Measurements from ENCODE around the gene OBSCN. TPM values are rescaled to one million over a fixed set of nuclear protein-coding genes. Genes with fewer than 3 reads are reported as not detected.

Gene OBSCN
- total RNA-seq, 1 donor from 2014 or later = 7.6 TPM

DNA sequence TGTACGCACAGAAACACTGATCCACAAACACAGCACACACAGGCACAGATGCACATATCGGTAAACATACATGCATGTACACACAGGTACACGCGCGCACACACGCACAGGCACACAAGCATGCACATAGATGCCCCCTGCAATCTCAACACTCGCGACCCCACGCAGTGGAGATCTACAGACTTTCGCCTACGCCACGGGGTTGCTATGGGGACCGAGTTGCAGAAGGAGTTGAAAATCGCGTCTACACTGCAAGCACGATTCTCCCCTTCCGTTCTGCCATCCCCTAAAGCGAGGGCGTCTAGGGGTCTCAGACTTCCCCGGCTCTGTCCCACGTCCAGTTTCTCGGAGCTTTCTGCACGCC lies 208.0 kb downstream of the OBSCN start:
- DNase-seq (ENCODE audit: low read depth) (no peak), FAIRE-seq (no peak)
- Histone ChIP-seq H3K4me3 (ENCODE audit: low read depth, low read length) (peak overlapping the region; percentile 57), H3K36me3 (ENCODE audit: control insufficient read depth, insufficient read depth, low read length) (no peaks in the 10 kb centered on the region), H3K27me3 (ENCODE audit: control insufficient read depth, insufficient read depth, low read length) (no peaks in the 10 kb centered on the region)
- TF ChIP-seq, protein P1, sequence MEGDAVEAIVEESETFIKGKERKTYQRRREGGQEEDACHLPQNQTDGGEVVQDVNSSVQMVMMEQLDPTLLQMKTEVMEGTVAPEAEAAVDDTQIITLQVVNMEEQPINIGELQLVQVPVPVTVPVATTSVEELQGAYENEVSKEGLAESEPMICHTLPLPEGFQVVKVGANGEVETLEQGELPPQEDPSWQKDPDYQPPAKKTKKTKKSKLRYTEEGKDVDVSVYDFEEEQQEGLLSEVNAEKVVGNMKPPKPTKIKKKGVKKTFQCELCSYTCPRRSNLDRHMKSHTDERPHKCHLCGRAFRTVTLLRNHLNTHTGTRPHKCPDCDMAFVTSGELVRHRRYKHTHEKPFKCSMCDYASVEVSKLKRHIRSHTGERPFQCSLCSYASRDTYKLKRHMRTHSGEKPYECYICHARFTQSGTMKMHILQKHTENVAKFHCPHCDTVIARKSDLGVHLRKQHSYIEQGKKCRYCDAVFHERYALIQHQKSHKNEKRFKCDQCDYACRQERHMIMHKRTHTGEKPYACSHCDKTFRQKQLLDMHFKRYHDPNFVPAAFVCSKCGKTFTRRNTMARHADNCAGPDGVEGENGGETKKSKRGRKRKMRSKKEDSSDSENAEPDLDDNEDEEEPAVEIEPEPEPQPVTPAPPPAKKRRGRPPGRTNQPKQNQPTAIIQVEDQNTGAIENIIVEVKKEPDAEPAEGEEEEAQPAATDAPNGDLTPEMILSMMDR (IDR thresholded peaks at IDR 0.05; ENCODE audit: insufficient read depth, low read length, severe bottlenecking) = no peak

DNA sequence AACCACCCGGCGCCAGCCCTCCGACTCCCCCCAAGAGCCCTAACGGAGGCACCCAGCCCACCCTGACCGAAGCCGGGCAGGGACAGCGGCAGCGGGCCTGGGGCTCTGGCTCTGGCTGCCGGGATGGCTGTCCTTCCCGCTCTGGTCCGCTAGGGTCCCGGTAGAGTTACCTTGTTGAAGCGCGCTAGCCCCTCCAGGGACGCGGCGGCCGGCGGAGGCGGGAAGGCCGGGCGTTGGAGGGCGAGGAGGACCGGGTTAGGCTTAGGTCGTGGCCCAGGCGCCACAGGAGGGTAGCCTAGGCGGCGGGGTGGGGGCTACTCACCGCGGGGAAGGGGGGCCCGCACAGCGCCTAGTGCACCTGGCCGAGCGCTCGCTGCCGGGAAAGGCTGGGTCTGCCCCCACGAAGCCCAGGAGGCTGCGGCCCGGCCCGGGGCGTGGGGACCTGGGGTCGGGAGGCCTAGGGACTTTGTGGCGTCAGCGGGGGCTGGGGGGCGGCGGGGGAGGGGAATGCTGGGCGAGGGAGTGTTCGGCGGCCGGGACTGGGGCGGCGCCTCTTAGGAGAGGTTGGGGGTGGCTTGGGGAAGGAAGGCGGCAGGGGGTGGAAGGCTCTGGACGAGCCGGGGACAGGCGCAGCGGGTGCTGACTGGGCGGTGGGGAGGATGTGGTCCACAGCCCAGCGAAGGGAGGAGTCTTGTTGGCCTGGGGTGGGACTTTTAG lies 208.5 kb downstream of the OBSCN start, which contains the start of gene TRIM17:
TRIM17 (minus strand) TSS at position 645 of the 717 bp plus-strand sequence. CDS start 1,789 bp downstream, outside the sequence.
- FAIRE-seq (no peak), DNase-seq (ENCODE audit: low read depth) (no peak)
- TF ChIP-seq, protein P1 (IDR thresholded peaks at IDR 0.05; ENCODE audit: insufficient read depth, low read length, severe bottlenecking) = peak; percentile 56
- peak within 1 kb of the TSS; percentile 57 for H3K4me3 ChIP-seq (ENCODE audit: low read depth, low read length)
- no peaks in the 10 kb centered on the region for H3K27me3 ChIP-seq (ENCODE audit: control insufficient read depth, insufficient read depth, low read length)
- no peaks in the 10 kb centered on the region for H3K36me3 ChIP-seq (ENCODE audit: control insufficient read depth, insufficient read depth, low read length)

DNA sequence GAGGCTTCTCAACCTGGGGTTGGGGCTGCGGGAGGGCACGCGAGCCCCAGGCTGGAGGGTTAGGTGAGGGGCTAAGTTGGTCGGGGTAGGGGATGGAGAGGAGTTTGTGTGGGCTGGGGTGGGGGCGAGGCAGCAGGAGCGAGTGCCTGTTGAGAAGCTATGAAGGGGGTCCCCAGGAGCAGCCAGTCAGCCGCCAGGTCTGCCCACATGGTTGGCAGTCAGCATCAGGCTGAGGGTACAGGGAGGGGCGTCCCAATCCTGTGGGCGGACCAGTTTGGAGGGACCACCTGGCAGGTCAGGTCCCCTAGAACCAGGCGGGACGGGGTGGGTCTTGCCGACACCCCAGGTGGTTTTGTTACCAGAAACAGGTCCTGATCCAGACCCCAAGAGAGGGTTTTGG lies 209.2 kb downstream of the OBSCN start:
- no peaks in the 10 kb centered on the region for H3K36me3 ChIP-seq (ENCODE audit: control insufficient read depth, insufficient read depth, low read length)
- FAIRE-seq (no peak), DNase-seq (ENCODE audit: low read depth) (no peak)
- H3K4me3 ChIP-seq (ENCODE audit: low read depth, low read length) = peak overlapping the region; percentile 57
- TF ChIP-seq, protein P1 (IDR thresholded peaks at IDR 0.05; ENCODE audit: insufficient read depth, low read length, severe bottlenecking) = no peak
- H3K27me3 ChIP-seq (ENCODE audit: control insufficient read depth, insufficient read depth, low read length) = no peaks in the 10 kb centered on the region

DNA sequence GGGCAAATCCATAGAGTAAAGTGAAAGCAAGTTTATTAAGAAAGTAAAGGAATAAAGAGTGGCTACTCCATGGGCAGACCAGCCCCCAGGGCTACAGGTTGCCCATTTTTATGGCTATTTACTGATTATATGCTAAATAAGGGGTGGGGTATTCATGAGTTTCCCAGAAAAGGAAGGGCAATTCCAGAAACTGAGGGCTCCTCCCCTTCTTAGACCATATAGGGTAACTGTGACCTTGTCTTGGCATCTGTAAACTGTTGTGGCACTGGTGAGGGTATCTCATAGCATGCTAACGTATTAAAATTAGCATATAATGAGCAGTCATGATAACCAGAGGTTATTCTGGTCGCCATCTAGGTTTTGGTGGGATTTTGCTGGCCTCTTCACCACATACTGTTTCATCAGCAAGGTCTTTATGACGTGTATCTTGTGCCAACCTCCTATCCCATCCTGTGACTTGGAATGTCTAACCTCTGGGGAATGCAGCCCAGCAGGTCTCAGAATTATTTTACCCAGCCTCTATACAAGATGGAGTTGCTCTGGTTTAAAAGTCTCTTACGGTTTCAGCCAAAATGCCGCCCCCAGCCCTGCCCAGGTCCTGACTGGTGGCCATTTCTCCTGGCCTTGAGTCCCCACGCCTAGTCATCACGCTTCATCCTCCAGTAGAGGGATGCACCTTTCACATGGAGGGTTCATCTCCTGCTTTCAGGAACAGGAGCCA lies 209.8 kb downstream of the OBSCN start:
- DNase-seq (ENCODE audit: low read depth) = peak; percentile 92
- H3K27me3 ChIP-seq (ENCODE audit: control insufficient read depth, insufficient read depth, low read length) = no peaks in the 10 kb centered on the region
- TF ChIP-seq, protein P1 (IDR thresholded peaks at IDR 0.05; ENCODE audit: insufficient read depth, low read length, severe bottlenecking) = no peak

DNA sequence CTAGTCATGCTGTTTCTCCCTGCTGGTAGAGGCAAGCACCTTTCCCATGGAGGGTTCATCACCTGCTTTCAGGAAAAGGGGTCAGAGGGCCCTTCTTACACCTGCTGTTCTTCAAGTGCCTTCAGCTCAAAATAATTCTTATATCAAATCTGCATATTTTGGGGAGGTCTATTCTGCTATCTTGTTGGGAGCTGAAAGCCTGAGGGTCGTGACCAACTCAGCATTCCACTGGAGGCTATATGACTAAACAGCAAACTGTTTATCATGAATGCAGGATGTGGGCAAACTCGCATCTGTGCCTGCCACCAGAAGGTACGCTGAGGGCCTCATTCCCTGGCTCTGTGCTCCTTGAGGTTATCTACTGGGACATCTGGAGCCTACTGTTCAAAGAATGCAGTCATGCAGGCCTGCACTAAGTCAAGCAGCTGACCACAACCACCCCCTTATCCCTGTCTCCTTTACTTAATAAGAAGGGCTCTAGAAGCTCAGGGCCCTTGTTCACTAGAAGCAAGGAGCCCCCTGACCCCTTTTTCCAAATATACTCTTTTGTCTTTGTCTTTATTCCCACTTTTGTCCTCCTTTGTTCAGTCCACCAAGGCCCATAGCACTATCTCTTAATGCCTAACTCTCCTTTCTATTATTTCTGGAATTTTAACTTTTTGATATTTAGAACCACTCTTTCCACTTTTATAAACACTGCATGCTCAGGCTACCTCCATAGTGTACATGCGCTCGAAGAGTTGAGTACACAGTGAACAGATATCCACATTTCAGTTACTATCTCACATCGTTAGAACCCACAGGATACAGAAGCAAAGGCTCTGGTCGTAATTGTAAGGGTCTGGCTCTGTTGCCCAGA lies 213.4 kb downstream of the OBSCN start:
- Histone ChIP-seq H3K27me3 (ENCODE audit: control insufficient read depth, insufficient read depth, low read length) (no peaks in the 10 kb centered on the region), H3K36me3 (ENCODE audit: control insufficient read depth, insufficient read depth, low read length) (no peaks in the 10 kb centered on the region), H3K4me3 (ENCODE audit: low read depth, low read length) (no peak overlapping the region)
- no peak for DNase-seq (ENCODE audit: low read depth)
- TF ChIP-seq, protein P1 (IDR thresholded peaks at IDR 0.05; ENCODE audit: insufficient read depth, low read length, severe bottlenecking) = no peak
- no peak for FAIRE-seq

More for the DNA sequence above, 209.8 kb downstream of the OBSCN start:
- Histone ChIP-seq H3K36me3 (ENCODE audit: control insufficient read depth, insufficient read depth, low read length) (no peaks in the 10 kb centered on the region), H3K4me3 (ENCODE audit: low read depth, low read length) (no peak overlapping the region)
- FAIRE-seq = no peak
